ENCODE data around the gene MORC4.
A peak's percentile ranks its signal among the peaks of the same experiment; 100 is the strongest.

Gene MORC4

GRCh38 chrX:106952538-106952937, 47.5 kb downstream of the MORC4 start:
- DNase-seq (ENCODE audit: low spot score), result no peak

GRCh38 chrX:106952089-106952488, 47.9 kb downstream of the MORC4 start:
- no peak for DNase-seq (ENCODE audit: low spot score)

- DNase-seq (ENCODE audit: low spot score), result no peak
Measured at GRCh38 chrX:106951230-106951629, 48.8 kb downstream of the MORC4 start.

GRCh38 chrX:106950381-106950780, 49.6 kb downstream of the MORC4 start:
- no peak for DNase-seq (ENCODE audit: low spot score)

- DNase-seq (ENCODE audit: low spot score), result no peak
Measured at GRCh38 chrX:106949366-106949765, 50.6 kb downstream of the MORC4 start.

- DNase-seq (ENCODE audit: low spot score), result no peak
Measured at GRCh38 chrX:106948641-106949040, 51.4 kb downstream of the MORC4 start.

- DNase-seq (ENCODE audit: low spot score), result no peak
Measured at GRCh38 chrX:106946464-106946863, 53.5 kb downstream of the MORC4 start.

GRCh38 chrX:106940068-106940467, 59.9 kb downstream of the MORC4 start:
- DNase-seq (ENCODE audit: low spot score), result no peak

GRCh38 chrX:106939566-106939965, 60.4 kb downstream of the MORC4 start:
- no peak for DNase-seq (ENCODE audit: low spot score)

GRCh38 chrX:106936246-106936645, 63.8 kb downstream of the MORC4 start:
- no peak for DNase-seq (ENCODE audit: low spot score)

- DNase-seq (ENCODE audit: low spot score), result no peak
Measured at GRCh38 chrX:106935175-106935574, 64.8 kb downstream of the MORC4 start.

- no peak for DNase-seq (ENCODE audit: low spot score)
Measured at GRCh38 chrX:106933538-106933961, 66.5 kb downstream of the MORC4 start.

GRCh38 chrX:106932960-106933537, 67.0 kb downstream of the MORC4 start:
- no peak for DNase-seq (ENCODE audit: low spot score)

- DNase-seq (ENCODE audit: low spot score), result no peak
Measured at GRCh38 chrX:106932492-106932923, 67.5 kb downstream of the MORC4 start.

GRCh38 chrX:106931831-106932491, 68.1 kb downstream of the MORC4 start:
- no peak for DNase-seq (ENCODE audit: low spot score)

- DNase-seq (ENCODE audit: low spot score), result no peak
Measured at GRCh38 chrX:106928227-106928626, 71.8 kb downstream of the MORC4 start.

- DNase-seq (ENCODE audit: low spot score), result no peak
Measured at GRCh38 chrX:106927700-106928099, 72.3 kb downstream of the MORC4 start.

GRCh38 chrX:106927023-106927422, 73.0 kb downstream of the MORC4 start:
- no peak for DNase-seq (ENCODE audit: low spot score)

- no peak for DNase-seq (ENCODE audit: low spot score)
Measured at GRCh38 chrX:106921637-106922036, 78.4 kb downstream of the MORC4 start.

GRCh38 chrX:106919932-106920452, 80.0 kb downstream of the MORC4 start, which contains the start of gene CLDN2:
CLDN2 (plus strand) TSS chrX:106920402; CDS start chrX:106928229, 7,827 bp downstream.
- DNase-seq (ENCODE audit: low spot score), result no peak

- peak; percentile 13 for DNase-seq (ENCODE audit: low spot score)
Measured at GRCh38 chrX:106917830-106918500, 82.0 kb downstream of the MORC4 start.

- no peak for DNase-seq (ENCODE audit: low spot score)
Measured at GRCh38 chrX:106912864-106913263, 87.1 kb downstream of the MORC4 start.

- no peak for DNase-seq (ENCODE audit: low spot score)
Measured at GRCh38 chrX:106906361-106906760, 93.7 kb downstream of the MORC4 start.

Data from CD4-positive, alpha-beta T cell treated with Interleukin-2 at 100 ng/mL for 4 hours (primary cell).